ENCODE measurements around the gene IL17RB.

The IL17RB gene

GRCh38 chr3:53865732-53866499 lies 19.5 kb downstream of the IL17RB start:
- no peak for DNase-seq

- DNase-seq, result no peak
These were observed 34.3 kb downstream of the IL17RB start for GRCh38 chr3:53880396-53881345.

DNA sequence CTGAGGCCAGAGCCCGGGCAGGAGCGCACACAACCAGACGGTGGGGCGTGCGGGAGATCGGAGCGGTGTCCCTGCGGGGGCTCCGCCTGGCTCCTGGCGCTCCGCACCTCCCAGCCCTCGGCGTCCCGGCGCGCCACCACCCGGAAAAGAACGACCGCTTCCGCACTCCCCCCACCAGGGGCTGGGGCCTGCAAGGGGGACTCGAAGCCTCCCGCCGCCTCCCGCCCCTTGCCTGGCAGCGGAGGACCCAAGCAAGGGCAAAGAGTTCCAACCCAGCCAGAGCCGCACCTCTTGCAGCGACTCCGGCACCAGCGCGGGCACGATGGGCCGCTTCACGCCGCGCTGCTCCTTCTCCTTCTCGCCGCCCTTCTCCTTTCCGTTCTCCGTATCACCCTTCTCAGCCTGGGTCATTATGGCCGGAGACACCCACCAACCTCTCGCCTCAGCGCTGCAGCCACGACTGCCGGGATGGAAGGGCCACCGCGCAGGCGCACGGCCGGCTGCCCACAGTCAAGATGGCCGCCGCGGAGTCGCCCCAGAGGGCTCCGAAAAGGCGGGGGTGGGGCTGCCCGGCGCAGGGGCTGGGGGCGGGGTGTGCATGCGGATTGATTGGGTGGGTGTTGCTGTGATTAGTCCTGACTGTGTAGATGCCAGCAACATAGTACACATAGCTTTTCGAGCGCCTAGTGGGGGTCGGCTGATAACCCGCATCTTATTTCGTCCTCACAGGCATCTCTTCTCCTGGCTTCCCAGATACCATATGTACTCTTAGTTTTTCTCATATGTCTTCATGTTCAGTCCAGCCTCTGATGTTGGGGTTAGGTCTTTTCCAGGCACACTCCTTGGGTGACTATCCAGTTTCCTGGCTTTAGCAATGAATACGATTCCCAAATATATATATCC lies 35.6 kb downstream of the IL17RB start, which contains the start of gene ACTR8:
TSS of gene ACTR8 (minus strand) at position 462 of the 903 bp plus-strand sequence. CDS start at position 411, 51 bp downstream.
- peak; percentile 81 for DNase-seq

- DNase-seq, result no peak
These were observed 36.6 kb downstream of the IL17RB start for GRCh38 chr3:53883008-53883407.

DNA sequence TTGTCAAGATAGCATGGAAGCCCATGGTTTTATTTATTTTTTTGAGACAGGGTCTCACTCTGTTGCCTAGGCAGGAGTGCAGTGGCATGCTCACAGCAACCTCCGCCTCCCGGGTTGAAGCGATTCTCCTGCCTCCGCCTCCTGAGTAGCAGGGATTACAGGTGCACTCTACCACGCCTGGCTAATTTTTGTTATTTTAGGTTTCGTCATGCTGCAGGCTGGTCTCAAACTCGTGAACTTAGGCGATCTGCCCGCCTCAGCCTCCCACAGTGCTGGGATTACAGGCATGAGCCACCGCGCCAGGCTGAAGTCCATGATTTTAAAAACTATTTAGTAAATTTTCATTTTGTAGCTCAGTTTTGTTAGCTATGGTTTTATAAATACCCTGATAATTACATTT lies 38.3 kb downstream of the IL17RB start:
- DNase-seq, result no peak

- DNase-seq, result no peak
These were observed 38.9 kb downstream of the IL17RB start for GRCh38 chr3:53885239-53885638.

DNA sequence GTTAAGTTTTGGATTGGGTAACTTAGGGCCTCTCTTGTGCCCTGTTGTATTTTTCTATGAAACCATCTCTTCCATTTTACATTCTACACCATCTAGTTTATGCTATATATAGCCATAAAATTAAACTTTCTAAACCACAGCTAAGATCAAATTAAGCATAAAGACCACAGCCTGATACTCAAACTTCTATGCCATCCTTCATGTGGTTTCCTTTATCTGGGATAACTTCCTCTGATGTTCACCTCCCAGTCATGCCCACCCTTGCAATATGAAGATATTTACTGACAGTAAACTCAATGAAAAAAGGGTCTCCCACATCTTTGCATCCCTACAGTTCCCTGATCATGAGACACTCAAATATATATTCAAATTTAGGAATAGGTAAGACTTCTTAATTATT lies 41.1 kb downstream of the IL17RB start:
- DNase-seq, result no peak

GRCh38 chr3:53888232-53888631 lies 41.9 kb downstream of the IL17RB start:
- no peak for DNase-seq

DNA sequence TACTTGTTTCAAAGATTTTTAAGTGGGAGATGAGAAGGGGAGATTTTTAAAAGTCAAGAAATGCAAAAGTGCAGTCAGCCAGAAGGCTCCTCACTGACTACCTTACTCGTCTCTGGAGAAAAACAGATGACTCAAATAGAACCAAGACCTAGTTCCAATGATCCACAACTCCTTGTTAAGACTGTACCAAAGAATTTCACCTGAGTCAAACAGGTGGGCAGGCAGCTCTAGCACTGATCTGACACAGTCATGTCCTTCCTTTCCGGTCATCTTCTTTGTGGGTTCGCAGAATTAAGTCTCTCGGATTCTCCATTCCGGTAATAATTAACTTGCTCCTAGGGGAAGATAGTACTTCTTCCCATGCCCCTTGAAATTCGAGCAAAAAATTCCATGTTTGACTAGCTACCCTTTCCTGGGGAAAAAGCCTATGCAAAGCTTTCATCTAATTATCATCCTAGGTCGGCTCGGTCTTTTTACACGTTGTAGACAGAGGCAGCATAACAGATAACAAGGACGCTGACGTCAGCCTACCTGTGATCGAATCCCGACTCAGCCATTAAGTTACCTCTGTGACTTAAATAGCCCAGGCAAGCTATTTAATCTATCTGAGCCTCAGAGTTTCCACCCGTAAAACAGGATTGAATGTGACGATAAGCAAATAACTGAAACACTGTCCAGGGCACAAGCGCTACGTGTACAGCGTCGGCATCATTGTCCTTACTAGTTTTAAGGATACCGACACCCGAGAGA lies 44.5 kb downstream of the IL17RB start:
- peak in 1 of 2 experiments; percentile 19 for DNase-seq

DNA sequence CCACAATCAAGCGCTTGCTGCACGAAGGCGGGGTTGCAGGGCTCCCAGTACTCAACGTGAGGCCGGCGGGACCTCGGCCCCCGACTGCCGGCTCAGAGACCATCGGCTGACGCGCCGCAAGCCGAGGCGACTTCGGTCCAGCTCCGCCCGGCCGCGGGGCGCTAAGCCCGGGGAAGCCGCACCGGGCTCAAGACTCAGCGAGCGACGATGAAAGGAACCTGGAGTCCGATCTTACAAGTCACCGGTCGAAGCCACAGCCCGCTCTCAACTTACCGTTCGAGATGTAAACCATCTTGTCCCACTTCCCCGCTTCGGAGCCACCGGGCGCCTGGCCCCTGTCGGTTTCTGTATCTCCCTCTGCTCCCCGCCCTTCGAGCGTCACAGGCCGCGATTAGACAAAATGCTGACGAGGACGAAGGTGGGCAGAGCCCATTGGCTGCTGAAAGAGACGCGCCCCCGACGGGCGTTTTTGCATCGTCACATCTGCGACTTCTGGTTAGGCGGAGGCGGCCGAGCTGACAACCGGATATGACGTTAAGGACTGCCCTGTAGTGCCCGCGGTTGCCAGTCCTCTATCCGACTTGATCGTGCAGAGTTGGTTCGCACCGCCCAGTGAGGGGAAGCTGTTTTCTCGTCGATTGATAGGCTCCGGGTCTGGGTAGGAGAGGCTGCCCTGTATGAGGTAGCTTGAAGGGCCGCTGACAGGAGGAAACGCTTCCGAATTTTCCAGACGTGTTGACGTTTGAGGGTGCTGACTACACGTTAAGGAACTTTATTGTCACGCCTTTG lies 45.3 kb downstream of the IL17RB start, which contains the start of gene SELENOK:
TSS of gene SELENOK (minus strand) at position 363 of the 789 bp plus-strand sequence.
- DNase-seq, result peak; percentile 96 to 98

- DNase-seq, result no peak
These were observed 45.9 kb downstream of the IL17RB start for GRCh38 chr3:53892286-53892637.

GRCh38 chr3:53899750-53900149 lies 53.4 kb downstream of the IL17RB start:
- DNase-seq, result peak in 1 of 2 experiments; percentile 7

DNA sequence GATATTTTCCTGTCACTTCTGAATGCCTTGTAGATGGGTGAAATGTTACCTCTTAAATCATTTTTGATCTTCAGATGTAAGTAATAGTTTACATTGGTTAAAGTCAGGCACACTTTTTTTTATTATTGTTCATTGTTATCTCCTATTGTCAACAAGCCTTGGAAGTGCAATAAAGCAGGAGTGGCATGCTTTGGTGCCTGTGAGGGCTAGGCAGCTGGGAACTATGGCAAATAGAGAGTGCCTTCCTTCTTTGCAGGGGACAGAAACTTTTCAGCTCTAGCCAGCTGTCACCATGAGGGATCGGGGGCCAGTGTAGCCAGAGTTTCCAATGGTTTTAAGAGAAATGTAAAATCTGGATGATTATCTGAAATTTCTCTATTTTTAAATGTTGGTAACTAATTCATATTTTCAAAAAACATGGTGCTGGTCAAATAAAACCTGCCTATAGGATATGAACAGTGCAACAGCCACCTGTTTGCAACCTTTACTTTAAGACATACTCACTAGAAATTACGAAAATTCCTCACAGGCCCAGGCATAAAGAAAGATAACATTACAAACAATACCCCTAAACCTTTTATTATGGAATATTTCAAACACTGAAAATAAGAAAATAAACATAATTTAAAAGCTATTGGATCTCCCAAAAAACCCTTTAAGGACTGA lies 54.4 kb downstream of the IL17RB start:
- DNase-seq, result no peak

- DNase-seq, result no peak
These were observed 55.7 kb downstream of the IL17RB start for GRCh38 chr3:53902067-53902466.

GRCh38 chr3:53902711-53903110 lies 56.3 kb downstream of the IL17RB start:
- no peak for DNase-seq

- no peak for DNase-seq
These were observed 67.0 kb downstream of the IL17RB start for GRCh38 chr3:53913401-53913800.

Data from NCI-H524 (cell line).